Spleen (tissue), 7 donors: ENCODE data around the gene CDKN1A.

Source experiments
- POLR2A ChIP-seq, 3 donors: fragments of 450-650 bp; IDR thresholded peaks; one replicate each; pipeline ENCODE4 v1.5.1; 2017; ENCODE audit warnings: antibody characterized with exemption in 3 of 3, mild to moderate bottlenecking in 1 of 3
- POLR2AphosphoS5 ChIP-seq, 3 donors: sonication (generic); formaldehyde crosslinking; IDR thresholded peaks; one replicate each; pipeline ENCODE4 v1.5.1; 2017; ENCODE audit warnings: antibody characterized with exemption in 3 of 3
- TF ChIP-seq, protein P1 (sequence below), 11 experiments: fragments of 200-600 bp in 7 of 11; fragments of 450-650 bp in 4 of 11; sonication (generic) in 4 of 11; IDR thresholded peaks in 8 of 11; conservative IDR thresholded peaks in 3 of 11; 1 replicate in 7 of 11; 2 replicates in 4 of 11; pipeline versions ENCODE4 v1.4.0 to v1.8.0; 2016 to 2021; ENCODE audit warnings: antibody characterized with exemption in 11 of 11, inconsistent platforms in 4 of 11, mild to moderate bottlenecking in 1 of 11
- donor health status: DM: no; HTN: no; CAD: no; lungs with moderate emphysema.
- donor health status: DM: no; HTN: no; CAD: no.
- donor health status: DM: no; HTN: no; CAD: no.

DNA sequence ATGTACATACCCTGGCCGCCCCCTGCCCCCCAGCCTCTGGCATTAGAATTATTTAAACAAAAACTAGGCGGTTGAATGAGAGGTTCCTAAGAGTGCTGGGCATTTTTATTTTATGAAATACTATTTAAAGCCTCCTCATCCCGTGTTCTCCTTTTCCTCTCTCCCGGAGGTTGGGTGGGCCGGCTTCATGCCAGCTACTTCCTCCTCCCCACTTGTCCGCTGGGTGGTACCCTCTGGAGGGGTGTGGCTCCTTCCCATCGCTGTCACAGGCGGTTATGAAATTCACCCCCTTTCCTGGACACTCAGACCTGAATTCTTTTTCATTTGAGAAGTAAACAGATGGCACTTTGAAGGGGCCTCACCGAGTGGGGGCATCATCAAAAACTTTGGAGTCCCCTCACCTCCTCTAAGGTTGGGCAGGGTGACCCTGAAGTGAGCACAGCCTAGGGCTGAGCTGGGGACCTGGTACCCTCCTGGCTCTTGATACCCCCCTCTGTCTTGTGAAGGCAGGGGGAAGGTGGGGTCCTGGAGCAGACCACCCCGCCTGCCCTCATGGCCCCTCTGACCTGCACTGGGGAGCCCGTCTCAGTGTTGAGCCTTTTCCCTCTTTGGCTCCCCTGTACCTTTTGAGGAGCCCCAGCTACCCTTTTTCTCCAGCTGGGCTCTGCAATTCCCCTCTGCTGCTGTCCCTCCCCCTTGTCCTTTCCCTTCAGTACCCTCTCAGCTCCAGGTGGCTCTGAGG lies 7.6 kb downstream of the CDKN1A start:
- TF ChIP-seq, protein P1, sequence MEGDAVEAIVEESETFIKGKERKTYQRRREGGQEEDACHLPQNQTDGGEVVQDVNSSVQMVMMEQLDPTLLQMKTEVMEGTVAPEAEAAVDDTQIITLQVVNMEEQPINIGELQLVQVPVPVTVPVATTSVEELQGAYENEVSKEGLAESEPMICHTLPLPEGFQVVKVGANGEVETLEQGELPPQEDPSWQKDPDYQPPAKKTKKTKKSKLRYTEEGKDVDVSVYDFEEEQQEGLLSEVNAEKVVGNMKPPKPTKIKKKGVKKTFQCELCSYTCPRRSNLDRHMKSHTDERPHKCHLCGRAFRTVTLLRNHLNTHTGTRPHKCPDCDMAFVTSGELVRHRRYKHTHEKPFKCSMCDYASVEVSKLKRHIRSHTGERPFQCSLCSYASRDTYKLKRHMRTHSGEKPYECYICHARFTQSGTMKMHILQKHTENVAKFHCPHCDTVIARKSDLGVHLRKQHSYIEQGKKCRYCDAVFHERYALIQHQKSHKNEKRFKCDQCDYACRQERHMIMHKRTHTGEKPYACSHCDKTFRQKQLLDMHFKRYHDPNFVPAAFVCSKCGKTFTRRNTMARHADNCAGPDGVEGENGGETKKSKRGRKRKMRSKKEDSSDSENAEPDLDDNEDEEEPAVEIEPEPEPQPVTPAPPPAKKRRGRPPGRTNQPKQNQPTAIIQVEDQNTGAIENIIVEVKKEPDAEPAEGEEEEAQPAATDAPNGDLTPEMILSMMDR (IDR thresholded peaks at IDR 0.05 in 8 of 11, conservative IDR thresholded peaks at IDR 0.05 in 3 of 11): no peak
- TF ChIP-seq POLR2AphosphoS5 (IDR thresholded peaks at IDR 0.05) (no peak), POLR2A (IDR thresholded peaks at IDR 0.05) (no peak)
